Measurements from ENCODE around the gene GJB3.

- TF ChIP-seq POLR2A (IDR thresholded peaks at IDR 0.05) = no peak
- TF ChIP-seq, protein P1, sequence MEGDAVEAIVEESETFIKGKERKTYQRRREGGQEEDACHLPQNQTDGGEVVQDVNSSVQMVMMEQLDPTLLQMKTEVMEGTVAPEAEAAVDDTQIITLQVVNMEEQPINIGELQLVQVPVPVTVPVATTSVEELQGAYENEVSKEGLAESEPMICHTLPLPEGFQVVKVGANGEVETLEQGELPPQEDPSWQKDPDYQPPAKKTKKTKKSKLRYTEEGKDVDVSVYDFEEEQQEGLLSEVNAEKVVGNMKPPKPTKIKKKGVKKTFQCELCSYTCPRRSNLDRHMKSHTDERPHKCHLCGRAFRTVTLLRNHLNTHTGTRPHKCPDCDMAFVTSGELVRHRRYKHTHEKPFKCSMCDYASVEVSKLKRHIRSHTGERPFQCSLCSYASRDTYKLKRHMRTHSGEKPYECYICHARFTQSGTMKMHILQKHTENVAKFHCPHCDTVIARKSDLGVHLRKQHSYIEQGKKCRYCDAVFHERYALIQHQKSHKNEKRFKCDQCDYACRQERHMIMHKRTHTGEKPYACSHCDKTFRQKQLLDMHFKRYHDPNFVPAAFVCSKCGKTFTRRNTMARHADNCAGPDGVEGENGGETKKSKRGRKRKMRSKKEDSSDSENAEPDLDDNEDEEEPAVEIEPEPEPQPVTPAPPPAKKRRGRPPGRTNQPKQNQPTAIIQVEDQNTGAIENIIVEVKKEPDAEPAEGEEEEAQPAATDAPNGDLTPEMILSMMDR (IDR thresholded peaks at IDR 0.05) = no peak
These were observed 3.8 kb downstream of the GJB3 start for GRCh38 chr1:34784751-34785221.

Data from heart left ventricle (tissue), 13 donors.